Measurements from ENCODE around the gene MAD1L1.
A peak's percentile ranks its signal among the peaks of the same experiment; 100 is the strongest.

Gene MAD1L1

GRCh38 chr7:1951600-1951999 lies 281.1 kb downstream of the MAD1L1 start:
- H3K36me3 ChIP-seq = no peaks in the 10 kb centered on the region; the same call in 1 of the 2 replicates
- no peak for DNase-seq
- TF ChIP-seq CTCF (IDR thresholded peaks at IDR 0.05; ENCODE audit: low read depth, low read length) = no peak
- H3K4me1 ChIP-seq = peaks cover 4% of the 10 kb centered on the region; the same call in 1 of the 2 replicates
- H3K9me3 ChIP-seq = no peaks in the 10 kb centered on the region
- no peak overlapping the region for H3K4me3 ChIP-seq (ENCODE audit: low read depth, low read length)
- no peaks in the 10 kb centered on the region for H3K27me3 ChIP-seq

DNA sequence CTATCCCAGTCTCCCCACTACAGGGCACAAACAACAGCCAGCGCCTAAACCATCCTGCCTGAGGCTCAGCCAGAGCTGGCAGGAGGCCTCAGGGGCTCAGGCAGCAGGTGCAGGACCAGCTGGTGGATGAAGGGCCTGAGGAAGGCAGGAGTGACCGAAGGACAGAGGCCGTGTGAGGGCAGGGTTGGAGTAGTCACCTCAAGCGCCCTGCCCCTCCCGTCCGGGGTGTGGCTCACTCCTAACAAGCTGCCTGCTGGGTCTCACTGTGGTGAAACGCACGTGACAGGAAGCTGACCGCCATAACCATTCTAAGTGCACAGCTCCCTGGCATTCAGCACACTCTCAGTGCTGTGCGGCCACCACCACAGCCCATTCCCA lies 281.6 kb downstream of the MAD1L1 start:
- Histone ChIP-seq H3K4me3 (ENCODE audit: low read depth, low read length) (no peak overlapping the region), H3K4me1 (peaks cover 4% of the 10 kb centered on the region; the same call in 1 of the 2 replicates), H3K9me3 (no peaks in the 10 kb centered on the region), H3K27me3 (no peaks in the 10 kb centered on the region), H3K36me3 (no peaks in the 10 kb centered on the region; the same call in 1 of the 2 replicates)
- TF ChIP-seq CTCF (IDR thresholded peaks at IDR 0.05; ENCODE audit: low read depth, low read length) = no peak
- peak; percentile 62 for DNase-seq

DNA sequence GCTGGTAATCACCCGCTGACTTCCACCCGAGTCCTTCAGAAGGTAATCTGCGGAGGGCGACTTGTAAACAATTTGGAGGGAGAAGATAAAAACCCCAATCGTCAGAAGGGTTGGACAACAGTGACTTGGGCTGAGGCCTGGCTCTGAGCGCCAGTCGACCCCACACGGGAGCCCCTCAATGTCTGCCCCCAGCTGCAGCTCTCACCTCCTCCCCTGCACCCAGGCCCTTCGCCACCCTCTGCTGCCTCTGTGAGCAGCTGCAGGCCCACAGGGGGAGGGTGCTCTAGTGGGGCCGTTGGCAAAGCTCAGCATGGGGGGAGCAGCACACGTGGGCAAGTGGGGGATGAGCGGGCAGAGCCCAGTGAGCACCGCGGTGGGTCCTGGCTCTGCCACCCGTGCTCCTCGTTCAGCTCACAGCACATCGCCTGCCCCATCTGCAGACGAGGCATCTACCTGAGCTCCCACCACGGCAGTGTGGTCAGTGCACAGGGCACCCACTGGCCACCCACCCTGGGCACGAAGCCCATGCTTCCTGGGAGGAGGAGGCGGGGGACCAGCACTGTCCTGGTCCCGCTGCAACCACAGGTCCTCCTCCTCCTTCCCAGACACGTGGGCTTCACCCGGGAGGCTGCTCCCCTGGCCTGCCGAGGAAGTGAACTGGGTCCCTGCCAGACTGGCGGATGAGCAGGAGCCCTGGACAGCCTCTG lies 282.1 kb downstream of the MAD1L1 start:
- Histone ChIP-seq H3K9me3 (no peaks in the 10 kb centered on the region), H3K4me1 (peaks cover 4% of the 10 kb centered on the region; the same call in 1 of the 2 replicates), H3K36me3 (no peaks in the 10 kb centered on the region; the same call in 1 of the 2 replicates), H3K4me3 (ENCODE audit: low read depth, low read length) (no peak overlapping the region), H3K27me3 (no peaks in the 10 kb centered on the region)
- TF ChIP-seq CTCF (IDR thresholded peaks at IDR 0.05; ENCODE audit: low read depth, low read length) = no peak
- peak; percentile 5 for DNase-seq

DNA sequence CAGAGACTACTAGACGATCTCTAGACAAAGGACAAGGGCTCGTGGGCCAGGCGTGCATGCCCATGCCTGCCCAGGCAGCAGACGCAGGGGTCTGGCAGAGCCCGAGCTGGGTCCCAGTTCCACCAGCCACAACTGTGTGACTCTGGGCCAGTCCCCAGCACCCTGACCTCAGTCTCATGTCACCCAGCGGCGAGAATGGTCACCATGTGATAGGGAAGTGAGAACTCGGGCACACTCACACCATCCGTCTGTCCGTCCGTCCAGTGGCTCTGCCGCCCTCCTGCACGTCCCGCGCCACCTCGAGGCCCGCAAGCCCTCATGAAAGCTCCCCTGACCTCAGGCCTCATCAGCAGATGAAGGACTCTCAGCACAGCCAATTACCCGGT lies 282.7 kb downstream of the MAD1L1 start:
- Histone ChIP-seq H3K9me3 (no peaks in the 10 kb centered on the region), H3K27me3 (no peaks in the 10 kb centered on the region), H3K4me3 (ENCODE audit: low read depth, low read length) (no peak overlapping the region), H3K4me1 (peaks cover 4% of the 10 kb centered on the region; the same call in 1 of the 2 replicates), H3K36me3 (no peaks in the 10 kb centered on the region; the same call in 1 of the 2 replicates)
- TF ChIP-seq CTCF (IDR thresholded peaks at IDR 0.05; ENCODE audit: low read depth, low read length) = no peak
- peak; percentile 4 for DNase-seq

DNA sequence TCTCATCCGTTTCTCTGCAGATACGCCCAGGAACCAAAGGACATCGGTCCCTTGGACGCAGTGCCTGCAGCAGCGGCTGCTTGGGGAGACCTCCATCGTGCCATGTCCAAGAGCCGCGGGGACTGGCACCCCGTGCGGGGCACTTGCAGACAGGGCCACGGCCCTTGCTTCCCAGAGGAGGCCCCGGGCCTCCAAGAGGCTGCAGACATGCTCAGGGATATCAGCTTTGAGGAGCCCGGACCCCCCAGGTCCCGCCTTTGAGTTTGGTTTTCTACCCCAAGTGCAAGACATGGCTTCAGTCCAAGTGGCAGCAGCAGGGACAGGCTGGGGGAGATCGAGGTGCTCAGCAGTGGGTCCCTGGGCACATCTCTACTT lies 283.1 kb downstream of the MAD1L1 start:
- H3K4me1 ChIP-seq = peaks cover 4% of the 10 kb centered on the region; the same call in 1 of the 2 replicates
- H3K36me3 ChIP-seq = no peaks in the 10 kb centered on the region; the same call in 1 of the 2 replicates
- H3K4me3 ChIP-seq (ENCODE audit: low read depth, low read length) = no peak overlapping the region
- DNase-seq = peak; percentile 2
- no peaks in the 10 kb centered on the region for H3K9me3 ChIP-seq
- TF ChIP-seq CTCF (IDR thresholded peaks at IDR 0.05; ENCODE audit: low read depth, low read length) = no peak
- no peaks in the 10 kb centered on the region for H3K27me3 ChIP-seq

Data from BE2C (cell line).